GM12892 (cell line): Measurements from ENCODE around the gene FTCD.

Experiments used
- DNase-seq: peaks from one replicate; pipeline ENCODE4 v3.0.0; 2011; ENCODE audit not compliant: insufficient read length
- FAIRE-seq: peaks from 2 replicates; lab custom pipeline; 2011; peaks lifted over from hg19 to GRCh38; lab: Jason Lieb, UNC
- POLR2A ChIP-seq: IDR thresholded peaks from 2 replicates; pipeline ENCODE4 v1.6.1; 2011; ENCODE audit warnings: low read depth, low read length, control low read depth
- POLR2AphosphoS5 ChIP-seq: IDR thresholded peaks from 2 replicates; pipeline ENCODE4 v1.6.1; 2011; ENCODE audit warnings: low read depth, low read length, control low read depth
- TAF1 ChIP-seq: IDR thresholded peaks from 2 replicates; pipeline ENCODE4 v1.6.1; 2011; ENCODE audit warnings: low read depth, mild to moderate bottlenecking, control low read depth, low read length, borderline replicate concordance

Gene FTCD

GRCh38 chr21:46193829-46194373, 38.5 kb upstream of the FTCD start:
- FAIRE-seq, result no peak
- DNase-seq, result no peak
- TF ChIP-seq POLR2A, result no peak
- TF ChIP-seq POLR2AphosphoS5, result no peak
- TF ChIP-seq TAF1, result no peak

- no peak for TF ChIP-seq POLR2A
- no peak for TF ChIP-seq POLR2AphosphoS5
- no peak for TF ChIP-seq TAF1
- FAIRE-seq, result no peak
- no peak for DNase-seq
These were observed 36.6 kb upstream of the FTCD start for GRCh38 chr21:46191686-46192575.

GRCh38 chr21:46191257-46191685, 35.9 kb upstream of the FTCD start:
- no peak for TF ChIP-seq TAF1
- TF ChIP-seq POLR2A, result no peak
- TF ChIP-seq POLR2AphosphoS5, result no peak
- DNase-seq (peak; percentile 1), FAIRE-seq (no peak)

- FAIRE-seq (no peak), DNase-seq (no peak)
- TF ChIP-seq POLR2A (no peak), POLR2AphosphoS5 (no peak), TAF1 (no peak)
These were observed 35.2 kb upstream of the FTCD start for GRCh38 chr21:46190491-46191131.

- DNase-seq (peak; percentile 5), FAIRE-seq (no peak)
- TF ChIP-seq POLR2AphosphoS5, result no peak
- TF ChIP-seq TAF1, result no peak
- TF ChIP-seq POLR2A, result no peak
These were observed 34.6 kb upstream of the FTCD start for GRCh38 chr21:46189959-46190490.

GRCh38 chr21:46189213-46189958, 34.0 kb upstream of the FTCD start:
- DNase-seq (peak; percentile 13), FAIRE-seq (no peak)

GRCh38 chr21:46188226-46189212, 33.1 kb upstream of the FTCD start:
- DNase-seq, result no peak
- FAIRE-seq, result no peak
- TF ChIP-seq TAF1 (no peak), POLR2AphosphoS5 (no peak), POLR2A (no peak)

More at GRCh38 chr21:46189213-46189958, 34.0 kb upstream of the FTCD start:
- TF ChIP-seq POLR2AphosphoS5 (no peak), TAF1 (no peak), POLR2A (no peak)

GRCh38 chr21:46187814-46188213, 32.4 kb upstream of the FTCD start:
- TF ChIP-seq POLR2AphosphoS5 (no peak), POLR2A (no peak), TAF1 (no peak)
- FAIRE-seq, result no peak

GRCh38 chr21:46187261-46187660, 31.9 kb upstream of the FTCD start:
- FAIRE-seq (no peak), DNase-seq (no peak)
- no peak for TF ChIP-seq POLR2AphosphoS5
- TF ChIP-seq TAF1, result no peak
- no peak for TF ChIP-seq POLR2A

More at GRCh38 chr21:46187814-46188213, 32.4 kb upstream of the FTCD start:
- DNase-seq, result no peak

GRCh38 chr21:46185716-46186115, 30.3 kb upstream of the FTCD start:
- DNase-seq (no peak), FAIRE-seq (no peak)
- no peak for TF ChIP-seq POLR2A
- no peak for TF ChIP-seq POLR2AphosphoS5
- no peak for TF ChIP-seq TAF1
